Thyroid gland (tissue), 4 donors: ENCODE results near the gene RNF149.

Experiments
- POLR2A ChIP-seq, 2 donors: fragments of 450-650 bp; IDR thresholded peaks; one replicate each; pipeline ENCODE4 v1.6.1; 2017; ENCODE audit warnings: antibody characterized with exemption in 2 of 2, mild to moderate bottlenecking in 2 of 2, moderate library complexity in 1 of 2
- TF ChIP-seq, protein P1 (sequence below), 6 experiments: fragments of 200-600 bp in 3 of 6; fragments of 450-650 bp in 3 of 6; sonication (generic) in 3 of 6; IDR thresholded peaks; one replicate each; pipeline ENCODE4 v1.5.1; 2016 to 2019; ENCODE audit warnings: antibody characterized with exemption in 6 of 6, mild to moderate bottlenecking in 2 of 6, inconsistent platforms in 1 of 6, moderate library complexity in 1 of 6

DNA sequence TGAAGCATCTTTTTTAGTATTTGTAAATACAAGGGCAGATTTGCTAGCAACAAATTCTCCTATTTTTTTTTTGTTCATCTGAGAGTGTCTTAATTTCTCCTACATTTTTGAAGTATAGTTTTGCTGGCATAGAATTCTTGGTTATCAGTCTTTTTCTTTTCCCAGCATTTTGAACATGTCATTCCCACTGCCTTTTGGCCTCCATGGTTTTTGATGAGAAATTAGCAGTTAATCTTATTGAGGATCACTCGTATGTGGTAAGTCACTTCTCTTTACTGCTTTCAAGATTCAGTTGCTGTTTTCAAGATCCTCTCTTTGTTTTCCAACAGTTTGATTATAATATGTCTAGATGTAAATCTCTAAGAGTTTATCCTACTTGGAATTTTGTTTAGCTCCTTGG is 16.9 kb upstream of the RNF149 start:
- TF ChIP-seq, protein P1, sequence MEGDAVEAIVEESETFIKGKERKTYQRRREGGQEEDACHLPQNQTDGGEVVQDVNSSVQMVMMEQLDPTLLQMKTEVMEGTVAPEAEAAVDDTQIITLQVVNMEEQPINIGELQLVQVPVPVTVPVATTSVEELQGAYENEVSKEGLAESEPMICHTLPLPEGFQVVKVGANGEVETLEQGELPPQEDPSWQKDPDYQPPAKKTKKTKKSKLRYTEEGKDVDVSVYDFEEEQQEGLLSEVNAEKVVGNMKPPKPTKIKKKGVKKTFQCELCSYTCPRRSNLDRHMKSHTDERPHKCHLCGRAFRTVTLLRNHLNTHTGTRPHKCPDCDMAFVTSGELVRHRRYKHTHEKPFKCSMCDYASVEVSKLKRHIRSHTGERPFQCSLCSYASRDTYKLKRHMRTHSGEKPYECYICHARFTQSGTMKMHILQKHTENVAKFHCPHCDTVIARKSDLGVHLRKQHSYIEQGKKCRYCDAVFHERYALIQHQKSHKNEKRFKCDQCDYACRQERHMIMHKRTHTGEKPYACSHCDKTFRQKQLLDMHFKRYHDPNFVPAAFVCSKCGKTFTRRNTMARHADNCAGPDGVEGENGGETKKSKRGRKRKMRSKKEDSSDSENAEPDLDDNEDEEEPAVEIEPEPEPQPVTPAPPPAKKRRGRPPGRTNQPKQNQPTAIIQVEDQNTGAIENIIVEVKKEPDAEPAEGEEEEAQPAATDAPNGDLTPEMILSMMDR (IDR thresholded peaks at IDR 0.05): no peak
- TF ChIP-seq POLR2A (IDR thresholded peaks at IDR 0.05): no peak
